HG03432 (cell line): ENCODE data around the gene LRRC75A.
"Not testable (repeated sequence)": the region's sequence is repeated elsewhere in the genome, so short reads cannot be mapped to it uniquely, and the experiment has no call there.

Experiments used
- ATAC-seq: cut with Tn5 transposase; IDR thresholded peaks from one replicate; pipeline ENCODE4 v1.9.1; 2021; ENCODE audit warnings: mild to moderate bottlenecking, moderate library complexity; ENCODE audit not compliant: unreplicated experiment

The LRRC75A gene

DNA sequence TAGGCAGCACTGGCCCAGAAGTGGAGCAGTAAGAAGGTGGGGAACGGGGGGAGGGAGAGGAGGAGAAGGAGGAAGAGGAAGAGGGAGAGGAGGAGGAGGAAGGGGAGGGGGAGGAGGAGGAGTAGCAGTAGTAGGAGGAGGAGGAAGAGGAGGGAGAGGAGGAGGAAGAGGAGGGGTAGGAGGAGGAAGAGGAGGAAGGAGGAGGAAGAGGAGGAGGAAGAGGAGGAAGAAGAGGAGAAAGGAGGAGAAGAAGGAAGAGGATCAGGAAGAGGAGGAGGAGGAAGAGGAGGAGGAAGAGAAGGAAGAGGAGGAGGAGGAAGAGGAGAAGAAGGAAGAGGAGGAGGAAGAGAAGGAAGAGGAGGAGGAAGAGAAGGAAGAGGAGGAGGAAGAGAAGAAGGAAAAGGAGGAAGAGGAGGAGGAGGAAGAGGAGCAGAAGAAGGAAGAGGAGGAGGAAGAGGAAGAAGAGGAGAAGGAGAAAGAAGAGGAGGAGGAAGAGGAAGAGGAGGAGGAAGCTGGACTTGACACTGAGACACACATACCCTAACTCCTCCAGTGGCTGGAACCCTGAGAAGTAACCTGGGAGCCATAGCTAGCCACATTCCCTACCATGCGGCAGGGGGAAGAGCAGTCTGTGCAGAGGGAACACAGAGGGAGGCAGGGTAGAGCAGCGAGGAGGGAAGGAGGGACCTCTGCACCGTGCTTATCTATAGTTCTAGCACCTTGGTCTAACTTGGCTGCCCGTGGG is 35.8 kb downstream of the LRRC75A start:
- no peak for ATAC-seq

DNA sequence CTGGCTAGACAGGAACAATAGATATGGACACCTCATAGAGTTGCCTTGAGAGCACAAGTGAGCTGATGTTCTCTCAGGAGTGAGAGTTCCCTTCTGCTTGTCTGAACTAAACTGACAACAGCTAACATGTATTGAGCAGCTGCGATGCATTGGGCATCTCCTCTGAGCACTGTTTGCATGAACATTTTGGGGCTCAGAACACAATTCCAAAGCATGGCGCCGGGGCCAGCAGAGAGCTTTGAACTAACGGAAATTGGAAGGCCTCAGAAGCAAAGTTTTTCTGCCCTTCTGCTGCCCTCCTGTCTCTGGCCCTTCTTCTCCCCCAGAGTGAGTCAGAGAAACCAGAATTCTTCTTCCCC is 38.5 kb downstream of the LRRC75A start:
- no peak for ATAC-seq

DNA sequence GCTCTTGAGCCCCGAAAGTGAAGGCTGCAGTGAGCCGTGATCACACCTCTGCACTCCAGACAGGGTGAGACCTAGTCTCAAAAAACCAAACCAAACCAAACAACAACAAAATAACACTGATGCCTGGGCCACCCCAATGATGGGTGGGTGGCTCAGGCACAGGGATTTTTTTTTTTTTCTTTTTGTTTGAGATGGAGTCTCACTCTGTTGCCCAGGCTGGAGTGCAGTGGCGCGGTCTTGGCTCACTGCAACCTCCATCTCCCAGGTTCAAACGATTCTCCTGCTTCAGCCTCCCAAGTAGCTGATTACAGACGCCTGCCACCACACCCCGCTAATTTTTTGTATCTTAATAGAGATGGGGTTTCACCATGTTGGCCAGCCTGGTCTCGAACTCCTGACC is 39.7 kb downstream of the LRRC75A start:
- ATAC-seq = not testable (repeated sequence)

DNA sequence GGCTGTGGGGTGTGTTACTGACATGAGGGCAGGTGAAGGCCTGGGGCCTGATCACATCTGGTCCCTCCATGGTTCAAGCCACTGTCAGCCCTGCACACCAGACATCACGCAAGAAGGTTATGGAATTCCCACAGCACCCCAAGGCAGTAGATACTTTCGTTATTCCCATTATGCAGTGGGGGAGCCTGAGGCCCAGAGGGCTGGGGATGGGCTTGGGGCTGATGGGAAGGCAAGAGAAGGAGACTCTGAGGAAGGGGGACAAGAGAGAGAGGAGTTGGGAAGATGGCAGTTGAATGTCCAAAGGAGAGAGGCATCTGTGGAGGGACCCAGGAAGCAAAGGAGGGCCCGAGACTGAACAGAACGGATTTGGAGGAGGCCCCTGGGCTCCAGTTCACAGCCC is 42.0 kb downstream of the LRRC75A start:
- ATAC-seq = no peak

DNA sequence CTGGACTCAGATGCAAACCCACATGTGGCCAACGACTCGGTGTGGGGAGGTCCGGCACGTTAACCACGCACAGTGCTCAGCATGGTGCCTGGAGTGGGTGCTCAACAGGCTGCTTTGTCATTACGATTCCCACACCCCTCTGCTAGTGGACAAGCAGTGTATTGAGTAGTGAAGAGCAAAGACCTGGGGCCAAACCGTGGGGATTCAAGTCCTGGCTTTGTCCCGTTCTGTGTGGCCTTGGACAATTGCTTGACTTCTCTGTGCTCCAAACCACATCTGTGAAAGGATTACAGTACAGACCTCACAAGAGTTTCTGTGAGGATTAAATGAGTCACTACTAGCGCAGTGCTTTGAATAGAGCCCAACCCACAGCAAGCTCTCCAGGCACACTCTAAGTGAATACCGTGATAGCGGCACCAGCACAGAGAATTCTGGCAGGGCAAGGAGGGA is 42.8 kb downstream of the LRRC75A start:
- no peak for ATAC-seq

DNA sequence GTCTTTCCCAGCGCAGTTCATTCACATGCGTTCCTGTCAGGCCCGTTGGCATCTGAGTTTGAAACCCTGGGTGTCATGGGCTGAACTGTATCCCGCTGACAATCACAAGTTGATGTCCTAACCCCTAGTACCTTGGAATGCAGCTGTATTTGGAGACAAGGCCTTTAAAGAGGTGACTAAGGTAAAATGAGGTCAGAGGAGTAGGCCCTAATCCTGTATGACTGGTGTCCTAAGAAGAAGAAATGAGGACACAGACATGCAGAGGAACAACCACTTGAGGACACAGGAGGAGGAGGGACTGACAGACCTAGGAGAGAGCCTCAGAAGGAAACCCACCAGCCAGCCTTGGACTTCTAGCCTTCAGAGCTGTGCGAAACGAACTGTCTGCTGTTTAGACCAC is 43.5 kb downstream of the LRRC75A start:
- ATAC-seq = no peak

DNA sequence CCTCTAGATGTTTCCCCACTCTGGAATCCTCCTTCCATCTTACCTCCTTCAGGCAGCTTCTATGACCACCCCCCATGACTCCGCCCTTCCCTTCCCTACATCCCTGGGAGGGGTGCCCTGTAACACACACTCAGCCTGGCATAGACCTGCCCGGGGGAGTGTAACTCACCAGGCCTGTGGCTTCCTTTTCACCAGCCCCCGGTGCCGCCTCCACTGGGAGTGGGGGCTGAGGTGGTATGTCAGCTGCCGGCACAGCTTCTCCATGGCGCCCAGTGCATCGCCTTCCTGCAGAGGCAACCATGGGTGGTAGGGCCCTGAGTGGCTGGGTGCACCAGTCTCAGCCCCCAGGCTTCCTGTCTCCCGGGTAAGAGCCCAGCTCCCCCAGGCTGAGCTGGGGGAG is 44.3 kb downstream of the LRRC75A start:
- ATAC-seq = no peak

DNA sequence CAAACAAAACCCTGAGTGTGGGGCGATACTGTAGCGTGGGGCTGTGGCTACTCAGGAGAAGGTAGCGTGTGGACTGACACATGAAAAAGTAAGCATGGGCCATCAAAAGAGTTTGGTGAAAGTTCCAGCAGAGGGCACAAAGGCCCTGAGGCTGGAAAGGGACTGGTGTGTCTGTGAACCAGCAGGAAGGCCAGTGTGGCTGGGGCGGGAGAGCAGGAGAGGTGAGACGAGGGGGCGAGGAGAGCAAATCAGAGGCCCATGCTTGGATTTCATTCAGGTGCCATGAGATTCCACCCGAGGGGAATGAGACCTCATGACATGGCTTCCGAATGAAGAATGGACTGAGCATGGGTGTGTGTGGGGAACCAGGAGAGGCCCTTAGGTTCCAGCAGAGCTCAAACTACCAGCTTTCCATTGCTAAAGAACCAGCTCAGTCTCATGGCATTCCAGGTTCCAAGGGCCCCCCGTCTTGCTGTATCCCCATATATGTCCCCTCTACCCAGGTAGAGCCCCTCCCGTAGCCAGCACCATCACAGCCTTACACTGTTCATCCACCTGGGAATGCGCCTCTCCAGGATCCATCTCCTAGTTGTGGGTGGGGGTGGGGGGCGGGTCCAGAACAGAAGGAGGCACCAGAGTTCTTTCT is 45.5 kb downstream of the LRRC75A start:
- ATAC-seq = no peak

DNA sequence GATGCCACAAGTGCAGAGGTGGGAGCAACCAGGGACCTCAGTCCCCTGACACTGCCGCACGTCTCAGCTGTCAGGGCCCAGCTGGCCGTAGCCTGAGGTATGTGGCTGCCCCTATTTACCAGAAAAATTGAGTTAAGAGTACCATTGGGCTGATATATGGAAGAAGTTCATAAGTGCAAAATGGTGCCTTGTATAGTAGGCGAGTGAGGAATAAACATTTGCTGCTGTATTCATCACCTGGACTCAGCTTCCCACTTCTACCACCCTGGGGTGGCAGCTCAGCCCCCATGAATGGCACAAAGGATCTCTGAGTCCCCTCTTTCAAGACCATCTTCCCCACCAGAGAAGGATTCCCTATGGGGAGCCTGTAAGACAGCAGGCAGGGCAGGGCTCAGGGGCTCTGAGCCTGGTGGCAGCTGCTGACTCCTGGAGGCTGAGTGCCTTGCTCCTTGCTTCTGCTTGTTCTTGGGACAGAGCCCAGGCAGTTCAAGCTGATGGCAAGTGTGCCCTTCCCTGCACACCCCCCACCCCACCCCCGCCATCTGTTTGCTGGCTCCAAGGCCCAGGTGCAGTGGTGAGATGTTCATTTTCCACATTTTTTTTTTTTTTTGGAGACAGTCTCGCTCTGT is 47.6 kb downstream of the LRRC75A start:
- no peak for ATAC-seq

DNA sequence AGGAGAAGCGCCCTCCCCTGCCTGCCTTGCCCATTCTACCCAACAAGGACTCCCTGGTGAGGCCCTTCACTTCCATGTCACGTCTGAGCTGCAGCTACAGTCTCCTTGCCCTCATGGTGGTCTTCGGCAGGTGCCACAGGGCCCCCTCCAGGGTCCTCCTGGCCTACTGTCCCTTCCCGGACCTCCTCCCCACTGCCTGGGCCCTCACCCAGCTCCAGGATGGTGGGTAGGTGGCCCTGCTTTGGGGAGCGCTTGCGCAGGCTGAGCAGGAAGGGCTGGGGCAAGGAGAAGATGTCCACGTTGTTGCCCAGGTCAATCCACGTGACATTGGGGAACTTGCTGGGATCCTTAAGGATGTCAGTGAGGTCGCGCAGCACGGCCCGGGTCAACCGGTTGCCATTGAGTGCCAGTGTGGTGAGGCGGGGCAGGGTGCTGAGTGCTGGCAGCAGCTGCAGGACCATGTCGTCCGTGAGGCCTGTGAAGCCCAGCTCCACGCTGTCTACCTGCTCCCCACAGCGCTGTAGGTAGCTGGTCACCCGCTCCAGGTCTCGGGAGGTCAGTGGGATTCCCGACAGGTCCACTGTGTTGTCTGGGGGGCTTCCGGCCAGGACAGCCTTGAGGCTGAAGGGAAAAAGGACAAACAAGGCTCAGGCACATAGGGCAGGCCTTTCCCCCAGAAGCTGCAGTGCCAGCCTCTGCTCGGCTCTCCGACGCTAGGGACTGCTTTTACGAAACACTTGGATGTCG is 48.3 kb downstream of the LRRC75A start:
- ATAC-seq = no peak

DNA sequence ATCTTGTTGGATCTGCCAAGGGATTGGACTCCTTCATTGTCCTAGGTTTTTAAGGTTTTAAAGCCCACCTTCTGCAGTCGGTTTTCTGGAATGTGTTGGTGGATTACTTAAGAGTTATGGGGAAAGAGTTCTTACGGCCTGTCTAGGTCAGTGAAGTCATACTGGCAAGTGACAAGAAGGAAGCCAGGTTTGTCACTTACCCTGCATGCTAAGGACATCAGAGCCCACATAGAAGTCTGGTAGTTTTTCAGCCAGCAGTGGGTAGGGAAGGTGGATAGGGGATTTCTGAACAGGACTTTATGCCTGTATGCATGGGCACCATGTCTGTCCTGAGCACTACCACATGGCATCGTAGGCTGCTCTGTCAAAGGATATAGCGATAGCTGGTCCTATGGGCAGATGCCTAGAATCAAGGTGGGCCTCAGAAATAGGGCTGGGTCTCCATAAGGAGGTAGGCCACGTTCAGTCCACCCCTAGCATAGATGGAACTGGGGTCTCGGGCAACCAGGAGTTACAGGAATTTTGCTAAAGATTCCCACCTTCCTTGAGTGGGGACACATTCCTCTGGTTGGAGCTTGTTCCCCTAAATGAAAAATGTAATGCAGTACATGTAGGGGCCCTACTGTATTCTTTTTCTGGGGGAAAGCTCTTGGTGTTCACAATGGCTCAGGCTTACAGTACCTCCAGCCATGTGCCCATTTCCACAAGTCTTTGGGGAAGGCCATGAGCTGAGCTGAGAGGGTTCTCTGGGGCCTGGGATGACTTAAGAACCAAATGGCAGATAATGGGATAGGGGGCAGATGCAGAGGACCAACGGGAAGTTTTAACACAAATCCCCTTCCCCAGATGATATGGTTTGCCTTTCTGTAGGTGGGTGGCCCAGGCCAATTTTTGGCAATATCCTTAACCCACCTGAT is 49.1 kb downstream of the LRRC75A start:
- no peak for ATAC-seq

DNA sequence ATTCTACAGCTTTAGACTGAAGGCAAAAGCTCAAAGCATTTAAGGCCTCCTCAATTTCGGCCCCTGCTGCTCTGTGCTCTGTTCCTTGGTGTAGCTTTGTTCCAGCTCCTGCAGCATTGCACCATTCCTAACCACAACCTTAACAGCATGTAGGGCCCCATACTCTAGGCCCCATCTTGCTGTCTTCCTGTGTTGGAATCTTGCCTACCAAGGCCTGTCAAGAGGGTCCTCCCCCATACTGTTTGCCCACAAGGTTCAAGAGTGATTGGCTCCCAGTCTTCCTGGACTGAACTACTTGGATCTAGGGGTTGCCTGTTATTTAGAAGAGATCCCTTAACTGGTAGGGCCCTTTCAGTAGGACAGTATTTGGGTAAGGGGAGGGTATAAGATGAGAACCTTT is 49.9 kb downstream of the LRRC75A start:
- ATAC-seq = no peak

DNA sequence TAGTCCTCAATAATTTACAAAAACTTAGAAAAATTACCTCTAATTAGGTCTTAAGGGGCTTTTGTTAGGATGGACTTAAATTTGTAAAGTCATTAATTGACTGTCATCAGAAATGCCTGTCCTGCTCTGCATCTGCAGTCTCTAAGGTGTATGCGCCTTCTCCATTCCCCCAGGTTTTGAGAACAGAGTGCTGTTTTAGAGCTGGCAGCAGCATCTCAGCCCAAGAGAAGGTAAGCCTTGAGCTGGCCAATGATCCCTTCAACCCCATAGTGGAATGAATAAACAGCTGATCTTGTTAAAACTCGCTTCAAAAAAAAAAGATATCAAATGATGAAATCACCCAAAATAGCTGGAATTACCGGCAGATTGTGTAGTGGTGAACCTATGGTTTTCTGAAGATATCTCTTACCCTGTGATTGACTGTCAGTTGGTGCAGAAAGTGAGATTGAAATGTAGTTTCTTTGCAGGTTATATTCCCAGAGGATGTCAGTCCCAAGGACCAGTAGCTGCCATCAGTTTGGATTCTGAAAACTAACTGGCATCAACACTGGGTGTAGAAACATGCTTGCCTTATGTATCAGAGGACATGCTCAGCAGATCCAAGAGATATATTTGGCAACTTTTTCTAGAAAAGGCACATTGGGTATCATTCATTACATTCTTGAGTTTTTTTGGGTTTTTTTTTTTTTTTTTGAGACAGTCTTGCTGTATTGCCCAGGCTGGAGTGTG is 50.9 kb downstream of the LRRC75A start:
- ATAC-seq = no peak

DNA sequence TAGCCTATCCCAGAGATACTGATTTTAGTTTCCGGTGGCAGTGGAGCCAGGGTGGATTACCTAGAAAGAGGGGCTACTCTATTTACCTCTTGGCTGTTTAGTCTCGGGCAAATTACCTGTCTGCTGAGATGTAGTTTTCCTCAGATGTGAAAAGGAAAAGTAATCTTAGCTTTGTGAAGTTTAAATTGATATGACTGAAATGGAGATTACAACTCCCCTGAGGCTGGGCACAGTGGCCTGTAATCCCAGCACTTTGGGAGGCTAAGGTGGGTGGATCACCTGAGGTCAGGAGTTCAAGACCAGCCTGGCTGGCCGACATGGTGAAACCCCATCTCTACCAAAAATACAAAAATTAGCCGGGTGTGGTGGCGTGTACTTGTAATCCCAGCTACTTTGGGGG is 51.6 kb downstream of the LRRC75A start:
- ATAC-seq = not testable (repeated sequence)

DNA sequence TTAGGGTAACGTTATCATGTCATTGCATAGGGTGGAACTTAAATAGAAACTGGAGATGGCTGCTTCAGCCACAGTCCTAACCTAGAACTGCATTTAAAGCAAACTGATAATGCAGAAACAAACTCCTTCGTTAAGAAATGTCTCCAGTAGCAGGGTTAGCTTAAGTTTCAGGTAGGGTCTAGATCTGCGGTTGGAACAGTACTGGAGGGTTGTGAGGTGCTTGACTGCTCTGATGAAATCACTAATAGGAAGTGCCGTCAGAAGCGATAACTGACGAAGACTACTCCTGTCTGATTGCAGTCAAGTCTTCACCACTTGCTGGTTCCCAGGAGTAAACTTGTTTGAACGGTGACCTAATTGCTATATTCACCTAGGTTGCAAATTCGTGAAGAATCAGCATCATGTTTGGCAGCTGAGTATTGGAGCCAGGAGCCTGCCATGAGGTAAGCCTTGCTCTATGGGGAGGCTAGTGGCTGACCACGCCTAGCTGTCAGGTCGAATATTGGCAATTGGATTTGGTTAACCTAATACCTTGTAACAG is 52.1 kb downstream of the LRRC75A start:
- ATAC-seq = no peak

DNA sequence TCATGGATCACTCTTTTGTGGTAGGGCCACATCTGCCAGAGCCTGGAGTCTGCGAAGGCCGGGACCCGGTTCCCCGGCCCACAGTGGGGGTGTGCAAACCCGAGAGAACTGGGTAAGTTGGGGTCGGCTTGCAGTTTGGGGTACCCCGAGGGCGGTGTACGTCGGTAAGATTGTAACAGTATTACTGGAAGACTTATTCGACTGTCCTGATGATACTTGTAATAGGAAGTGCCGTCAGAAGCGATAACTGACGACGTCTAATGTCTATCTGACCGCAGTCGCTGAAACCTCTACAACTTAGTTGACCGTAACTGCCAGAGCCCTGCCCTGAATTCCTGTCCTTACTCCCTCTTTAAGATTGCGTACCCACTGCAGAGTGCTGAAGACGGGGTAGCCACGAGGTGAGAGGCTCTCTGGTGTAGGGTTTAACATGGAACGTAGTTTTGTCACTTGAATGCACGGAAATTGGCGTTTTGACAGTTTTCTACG is 52.6 kb downstream of the LRRC75A start:
- ATAC-seq = peak; percentile 2

DNA sequence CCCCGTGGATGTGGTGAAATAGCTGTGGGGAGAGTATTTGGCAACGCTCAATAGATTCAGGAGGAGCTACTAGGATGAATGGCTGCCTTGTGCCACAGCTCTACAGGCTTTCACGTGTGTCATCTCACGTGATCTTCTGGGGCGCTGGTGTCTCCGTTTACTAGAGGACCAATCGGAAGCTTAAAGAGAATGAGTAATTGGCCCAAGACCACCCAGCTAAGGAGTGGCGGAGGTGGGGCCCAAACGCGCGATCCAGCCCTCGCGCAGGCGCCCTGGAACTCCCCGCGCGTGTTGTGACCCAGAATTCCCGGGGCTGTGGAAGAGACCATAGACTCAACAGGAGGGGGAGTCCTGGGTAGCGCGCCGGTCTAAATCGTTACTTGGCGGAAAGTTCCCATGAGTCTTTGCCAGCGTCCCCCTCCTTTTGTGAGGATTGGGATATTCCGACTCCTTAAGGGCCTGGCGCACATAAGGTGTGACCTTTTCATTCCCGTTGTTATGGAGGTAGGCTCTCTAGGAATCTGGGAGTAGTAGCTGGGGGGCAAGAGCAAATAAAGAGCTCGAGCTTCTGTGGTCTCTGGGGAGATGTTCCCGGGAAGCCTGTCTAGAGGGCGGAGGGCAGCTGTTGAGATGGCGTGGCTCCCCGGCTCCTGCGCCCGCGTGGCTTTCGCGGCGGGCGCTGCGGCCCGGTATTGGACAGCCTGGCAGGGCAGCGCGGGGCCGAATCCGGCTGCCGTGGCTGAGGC is 53.3 kb downstream of the LRRC75A start:
- peak; percentile 80 for ATAC-seq

DNA sequence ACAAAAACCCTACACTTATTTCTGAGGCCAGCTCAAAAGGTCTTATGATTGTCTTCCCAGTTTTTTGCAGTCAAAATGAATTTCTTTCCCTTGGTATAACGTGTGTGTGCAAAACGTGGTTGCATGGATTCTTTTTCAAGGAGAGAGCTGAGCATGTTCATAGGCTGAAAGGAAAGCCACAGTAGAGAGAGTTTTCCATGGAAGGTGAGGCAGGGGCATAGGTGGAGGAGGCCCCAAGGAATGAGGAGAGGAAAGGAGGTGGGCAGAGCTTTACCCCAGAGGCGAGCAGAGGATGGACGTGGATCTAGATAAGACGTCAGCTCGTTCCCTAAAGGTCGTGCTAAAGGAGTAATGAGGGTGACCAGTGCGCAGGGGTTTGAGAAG is 53.8 kb downstream of the LRRC75A start:
- ATAC-seq = peak; percentile 10

DNA sequence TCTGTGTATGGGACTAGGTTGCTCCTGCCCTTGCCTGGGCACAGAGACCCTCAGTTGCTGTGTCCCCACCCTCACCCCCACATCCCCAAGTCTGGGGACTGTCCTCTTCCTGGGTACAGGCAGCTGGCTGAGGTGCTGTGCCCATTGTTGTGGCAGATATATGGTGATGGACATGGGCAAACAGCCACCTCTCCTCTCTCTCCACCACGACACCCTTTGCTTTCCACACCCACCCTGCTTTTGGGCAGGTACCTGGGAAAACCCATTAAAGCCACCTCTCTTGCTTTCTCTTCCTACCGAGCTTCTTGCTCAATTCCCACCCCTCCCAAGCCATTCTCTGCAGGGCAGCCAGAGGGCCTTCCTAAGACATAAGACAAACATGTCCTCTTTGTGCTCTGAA is 54.9 kb downstream of the LRRC75A start:
- no peak for ATAC-seq
